Neuronal stem cell (in vitro differentiated cells): ENCODE measurements around the gene DUOXA2.

Experiments
- DNase-seq: peaks from one replicate; pipeline ENCODE4 v3.0.0-alpha.2; 2013; ENCODE audit warnings: low spot score
- H2AFZ ChIP-seq: one replicate; pipeline ENCODE4 v1.6.1; 2013; ENCODE audit warnings: mild to moderate bottlenecking, low read length, inconsistent platforms
- H2AK5ac ChIP-seq: 2 replicates; pipeline ENCODE4 v1.6.1; 2013; ENCODE audit warnings: low read depth, mild to moderate bottlenecking, inconsistent platforms, low read length, moderate library complexity, mixed read lengths
- H2BK120ac ChIP-seq: 2 replicates; pipeline ENCODE4 v1.6.1; 2013; ENCODE audit warnings: low read depth, mild to moderate bottlenecking, inconsistent platforms, low read length, moderate library complexity, mixed read lengths
- H2BK12ac ChIP-seq: one replicate; pipeline ENCODE4 v1.6.1; 2013; ENCODE audit warnings: low read length, inconsistent platforms
- H2BK15ac ChIP-seq: 2 replicates; pipeline ENCODE4 v1.6.1; 2013; ENCODE audit warnings: mild to moderate bottlenecking, low read length, inconsistent platforms, mixed read lengths
- H2BK5ac ChIP-seq: one replicate; pipeline ENCODE4 v1.6.1; 2013; ENCODE audit warnings: inconsistent platforms, mild to moderate bottlenecking, low read length, moderate library complexity
- H3K14ac ChIP-seq: one replicate; pipeline ENCODE4 v1.6.1; 2013; ENCODE audit warnings: low read length, inconsistent platforms
- H3K18ac ChIP-seq: 2 replicates; pipeline ENCODE4 v1.6.1; 2013; ENCODE audit warnings: low read length, inconsistent platforms
- H3K23ac ChIP-seq: 2 replicates; pipeline ENCODE4 v1.6.1; 2013; ENCODE audit warnings: low read depth, mild to moderate bottlenecking, mixed read lengths, low read length, inconsistent platforms; ENCODE audit not compliant: poor library complexity
- H3K27ac ChIP-seq: replicated peaks from 3 replicates; pipeline ENCODE4 v1.5.1; 2013; ENCODE audit warnings: low read length, inconsistent platforms
- H3K27me3 ChIP-seq, 3 experiments: 2 replicates each; pipeline ENCODE4 v1.6.1; 2013; ENCODE audit warnings: low read length in 3 of 3, mild to moderate bottlenecking in 2 of 3, inconsistent platforms in 1 of 3, low read depth in 1 of 3, mixed read lengths in 1 of 3, moderate library complexity in 1 of 3; ENCODE audit not compliant: control insufficient read depth in 3 of 3, insufficient read depth in 3 of 3
- H3K36me3 ChIP-seq, 2 donors: replicated peaks in 1 of 2; 2 replicates each; pipeline ENCODE4 v1.6.1; 2013; ENCODE audit warnings: low read length in 2 of 2; ENCODE audit not compliant: control insufficient read depth in 2 of 2, insufficient read depth in 2 of 2
- H3K4ac ChIP-seq: 2 replicates; pipeline ENCODE4 v1.6.1; 2013; ENCODE audit warnings: inconsistent platforms, mild to moderate bottlenecking, low read length, moderate library complexity
- H3K4me1 ChIP-seq, 2 donors: 1 replicate in 1 of 2; 2 replicates in 1 of 2; pipeline ENCODE4 v1.6.1; 2013; ENCODE audit warnings: low read length in 2 of 2, low read depth in 1 of 2; ENCODE audit not compliant: control insufficient read depth in 2 of 2, insufficient read depth in 1 of 2
- H3K4me2 ChIP-seq: one replicate; pipeline ENCODE4 v1.6.1; 2013; ENCODE audit warnings: mild to moderate bottlenecking, low read length, inconsistent platforms; ENCODE audit not compliant: insufficient read depth, poor library complexity, severe bottlenecking
- H3K4me3 ChIP-seq, 2 donors: 2 replicates each; pipeline ENCODE4 v1.5.1; 2013; ENCODE audit warnings: low read length in 2 of 2, mild to moderate bottlenecking in 2 of 2, inconsistent platforms in 1 of 2, moderate library complexity in 1 of 2
- H3K79me1 ChIP-seq: one replicate; pipeline ENCODE4 v1.6.1; 2013; ENCODE audit warnings: low read depth, mild to moderate bottlenecking, inconsistent platforms, low read length, moderate library complexity
- H3K9ac ChIP-seq: one replicate; pipeline ENCODE4 v1.6.1; 2013; ENCODE audit warnings: mild to moderate bottlenecking, low read depth, low read length, inconsistent platforms; ENCODE audit not compliant: poor library complexity
- H3K9me3 ChIP-seq, 2 donors: replicated peaks in 1 of 2; 2 replicates each; pipeline versions ENCODE3 to v1.6.1; 2013; ENCODE audit warnings: low read length in 2 of 2, mild to moderate bottlenecking in 2 of 2, inconsistent platforms in 1 of 2, low read depth in 1 of 2, mixed read lengths in 1 of 2, moderate library complexity in 1 of 2; ENCODE audit not compliant: control insufficient read depth in 2 of 2, insufficient read depth in 1 of 2
- H4K8ac ChIP-seq: one replicate; pipeline ENCODE4 v1.6.1; 2013; ENCODE audit warnings: low read depth, mild to moderate bottlenecking, inconsistent platforms, low read length, moderate library complexity
- H4K91ac ChIP-seq: one replicate; pipeline ENCODE4 v1.6.1; 2013; ENCODE audit warnings: low read length, low read depth, mild to moderate bottlenecking, inconsistent platforms; ENCODE audit not compliant: poor library complexity
- WGBS, 2 donors: extraction: QIAGEN DNeasy Blood & Tissue Kit; methylation state at CpG; one replicate each; pipeline ENCODE4 v1.1.7; 2013; ENCODE audit warnings: missing lambda C conversion rate in 2 of 2, mixed read lengths in 1 of 2; ENCODE audit not compliant: insufficient read length in 2 of 2, insufficient replicate concordance in 1 of 2; ENCODE audit errors: extremely low coverage in 2 of 2; 5-methylcytosine and 5-hydroxymethylcytosine counted together

Gene DUOXA2

DNA sequence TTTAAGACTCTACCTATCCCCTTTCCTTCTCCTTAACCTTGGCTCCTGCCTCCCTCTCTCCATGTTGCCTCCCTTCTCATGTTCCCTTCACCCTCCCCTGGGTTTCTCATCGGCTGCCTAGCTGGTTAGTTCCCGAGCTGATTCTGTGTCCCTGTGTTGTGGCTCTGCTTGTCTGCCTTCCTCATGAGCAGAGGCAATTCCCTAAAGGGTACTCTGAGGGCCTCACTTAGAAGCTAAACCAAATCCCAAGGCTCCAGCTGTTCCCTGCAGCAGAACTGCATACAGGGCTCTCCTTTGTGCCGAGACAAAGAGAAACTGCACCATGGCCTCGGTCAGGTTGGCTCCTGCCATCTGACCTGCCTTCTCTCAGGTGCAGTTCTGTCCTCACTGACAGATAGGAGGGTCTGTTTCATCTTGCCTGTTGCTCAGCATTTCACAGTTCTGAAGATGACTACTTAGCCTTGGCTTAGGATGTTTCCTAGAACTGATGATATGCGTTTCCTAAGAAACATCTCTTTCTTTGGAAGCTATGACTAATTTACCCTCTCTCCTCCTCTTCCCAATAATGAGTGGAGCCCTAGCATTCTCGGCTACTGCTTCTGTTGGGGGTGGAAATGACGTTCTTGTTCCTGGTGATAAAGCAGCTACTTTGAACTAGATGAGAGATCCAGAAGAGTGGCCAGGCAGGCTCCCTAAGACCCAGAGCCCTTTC lies 42.8 kb downstream of the DUOXA2 start:
- H3K36me3 ChIP-seq = no peaks in the 10 kb centered on the region
- H3K27me3 ChIP-seq = no peaks in the 10 kb centered on the region
- H3K18ac ChIP-seq = no peak overlapping the region
- H2BK12ac ChIP-seq = no peak overlapping the region
- H3K79me1 ChIP-seq = peaks cover 3% of the 10 kb centered on the region
- no peak overlapping the region for H2AFZ ChIP-seq
- no peak overlapping the region for H3K4me3 ChIP-seq
- no peak overlapping the region for H3K9ac ChIP-seq
- no peak overlapping the region for H2BK15ac ChIP-seq
- H4K91ac ChIP-seq = no peak overlapping the region
- H3K4me1 ChIP-seq = peaks cover 4 to 13% of the 10 kb centered on the region in 2 donors
- no peak overlapping the region for H3K4ac ChIP-seq
- H2BK120ac ChIP-seq = no peak overlapping the region
- no CpG with 5 or more reads among the region's 7 CpGs for WGBS, 2 donors
- no peak overlapping the region for H2AK5ac ChIP-seq
- H2BK5ac ChIP-seq = no peak overlapping the region
- H3K27ac ChIP-seq = no peak overlapping the region
- no peak overlapping the region for H4K8ac ChIP-seq
- no peak overlapping the region for H3K4me2 ChIP-seq
- no peak overlapping the region for H3K14ac ChIP-seq
- no peak for DNase-seq
- H3K9me3 ChIP-seq = no peaks in the 10 kb centered on the region
- no peak overlapping the region for H3K23ac ChIP-seq

DNA sequence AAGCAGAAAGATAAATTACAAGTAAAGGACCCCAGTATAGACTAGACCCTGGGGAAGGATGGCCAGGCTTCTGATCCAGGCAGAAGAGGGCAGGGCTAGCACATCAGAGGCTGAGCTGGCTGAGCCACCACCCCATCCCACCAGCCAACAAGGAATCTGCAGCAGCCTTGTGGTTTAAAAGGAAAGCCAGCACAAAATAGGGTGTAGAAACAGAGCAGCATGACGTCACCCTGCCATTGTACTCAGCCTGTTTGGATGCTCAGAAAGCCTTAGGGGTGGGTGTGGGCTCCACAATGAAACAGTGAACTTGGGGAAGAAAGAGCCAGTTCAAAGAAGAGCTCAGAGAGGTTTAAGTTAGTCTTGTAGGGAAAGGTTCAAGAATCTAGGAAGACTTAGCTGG lies 43.8 kb downstream of the DUOXA2 start:
- no peak overlapping the region for H4K91ac ChIP-seq
- no peaks in the 10 kb centered on the region for H3K36me3 ChIP-seq
- H3K79me1 ChIP-seq = peaks cover 3% of the 10 kb centered on the region
- H3K14ac ChIP-seq = no peak overlapping the region
- no peak overlapping the region for H3K4me2 ChIP-seq
- no peak overlapping the region for H3K4me3 ChIP-seq
- no peak overlapping the region for H3K23ac ChIP-seq
- H2BK12ac ChIP-seq = no peak overlapping the region
- WGBS, 2 donors = no CpG with 5 or more reads among the region's 1 CpG
- H3K4ac ChIP-seq = no peak overlapping the region
- no peak overlapping the region for H2BK5ac ChIP-seq
- peak overlapping the region; percentile 17 for H2AFZ ChIP-seq
- H3K4me1 ChIP-seq = peaks cover 6 to 13% of the 10 kb centered on the region in 2 donors
- H3K9me3 ChIP-seq = no peaks in the 10 kb centered on the region
- no peak overlapping the region for H3K18ac ChIP-seq
- H4K8ac ChIP-seq = no peak overlapping the region
- no peak overlapping the region for H3K27ac ChIP-seq
- no peak overlapping the region for H2BK15ac ChIP-seq
- no peaks in the 10 kb centered on the region for H3K27me3 ChIP-seq
- DNase-seq = peak; percentile 45
- no peak overlapping the region for H2BK120ac ChIP-seq
- H3K9ac ChIP-seq = no peak overlapping the region
- H2AK5ac ChIP-seq = no peak overlapping the region

DNA sequence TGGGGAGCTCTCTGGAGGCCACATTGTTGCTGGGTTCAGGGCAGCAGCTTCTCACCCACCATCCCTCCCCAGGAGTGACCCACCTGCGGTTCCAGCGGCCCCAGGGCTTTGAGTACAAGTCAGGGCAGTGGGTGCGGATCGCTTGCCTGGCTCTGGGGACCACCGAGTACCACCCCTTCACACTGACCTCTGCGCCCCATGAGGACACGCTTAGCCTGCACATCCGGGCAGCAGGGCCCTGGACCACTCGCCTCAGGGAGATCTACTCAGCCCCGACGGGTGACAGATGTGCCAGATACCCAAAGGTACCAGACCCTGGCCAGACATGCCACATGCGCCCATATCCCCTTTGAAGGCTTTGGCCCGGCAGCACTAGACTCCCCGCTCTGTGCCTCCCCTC lies 47.5 kb downstream of the DUOXA2 start:
- H3K36me3 ChIP-seq = no peaks in the 10 kb centered on the region
- no peak for DNase-seq
- no peak overlapping the region for H3K14ac ChIP-seq
- H2BK120ac ChIP-seq = no peak overlapping the region
- no peaks in the 10 kb centered on the region for H3K9me3 ChIP-seq
- no peak overlapping the region for H3K23ac ChIP-seq
- no peak overlapping the region for H3K27ac ChIP-seq
- no peak overlapping the region for H3K4me2 ChIP-seq
- H2AK5ac ChIP-seq = no peak overlapping the region
- H3K4ac ChIP-seq = no peak overlapping the region
- H4K91ac ChIP-seq = no peak overlapping the region
- H3K4me1 ChIP-seq = peaks cover 12 to 15% of the 10 kb centered on the region in 2 donors
- WGBS, 2 donors = no CpG with 5 or more reads among the region's 14 CpGs
- no peak overlapping the region for H3K9ac ChIP-seq
- no peak overlapping the region for H3K18ac ChIP-seq
- no peak overlapping the region for H2BK12ac ChIP-seq
- H3K4me3 ChIP-seq = no peak overlapping the region
- no peak overlapping the region for H4K8ac ChIP-seq
- no peak overlapping the region for H2BK15ac ChIP-seq
- no peaks in the 10 kb centered on the region for H3K27me3 ChIP-seq
- H2BK5ac ChIP-seq = no peak overlapping the region
- no peak overlapping the region for H2AFZ ChIP-seq
- peaks cover 1% of the 10 kb centered on the region for H3K79me1 ChIP-seq

DNA sequence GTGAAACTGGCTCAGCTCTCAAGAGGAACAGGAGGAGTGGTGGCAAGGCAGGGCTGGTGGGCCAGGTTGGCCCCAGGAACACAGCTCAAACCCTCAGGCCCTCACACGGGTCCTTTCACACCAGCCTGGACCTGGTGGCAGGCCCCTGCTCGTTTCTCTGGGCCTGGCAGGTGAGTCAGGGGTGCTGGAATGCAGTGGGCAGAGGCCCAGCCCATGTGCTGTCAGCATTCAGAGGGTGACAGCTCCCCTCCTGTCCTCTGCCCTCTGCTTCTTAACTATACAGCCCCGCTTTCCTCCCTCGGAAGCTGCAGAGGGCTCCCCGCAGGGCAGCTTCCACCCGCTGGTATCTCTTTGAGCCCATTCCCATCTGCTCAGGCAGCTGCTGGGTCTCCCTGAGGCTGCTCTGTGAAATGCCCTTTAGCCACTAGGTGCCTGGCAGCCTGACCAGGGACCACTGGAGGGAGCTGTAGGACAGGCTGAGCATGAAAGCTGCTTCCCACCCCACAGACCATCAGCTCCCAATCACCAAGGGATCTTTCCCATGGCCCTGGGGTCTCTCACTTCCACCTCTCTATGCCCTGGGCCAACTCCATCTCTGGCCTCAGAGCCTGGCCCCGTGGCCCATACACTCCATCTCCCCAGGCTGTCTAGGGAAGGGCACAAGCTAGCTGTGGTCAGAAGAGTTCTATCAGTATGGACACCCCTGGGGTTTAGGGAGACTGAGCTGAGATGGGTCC lies 48.8 kb downstream of the DUOXA2 start:
- H3K14ac ChIP-seq = no peak overlapping the region
- peak overlapping the region; percentile 8 for H2BK5ac ChIP-seq
- DNase-seq = peak; percentile 68
- no peaks in the 10 kb centered on the region for H3K9me3 ChIP-seq
- no peaks in the 10 kb centered on the region for H3K27me3 ChIP-seq
- H2BK120ac ChIP-seq = no peak overlapping the region
- no peak overlapping the region for H4K91ac ChIP-seq
- peak overlapping the region; percentile 61 for H3K9ac ChIP-seq
- peaks cover 0 to 3% of the 10 kb centered on the region in 2 donors for H3K36me3 ChIP-seq
- peak overlapping the region; percentile 18 for H3K23ac ChIP-seq
- no peak overlapping the region for H3K18ac ChIP-seq
- H3K27ac ChIP-seq = no peak overlapping the region
- no peak overlapping the region for H2BK15ac ChIP-seq
- no peak overlapping the region for H3K4ac ChIP-seq
- H3K4me2 ChIP-seq = no peak overlapping the region
- peaks cover 1% of the 10 kb centered on the region for H3K79me1 ChIP-seq
- H3K4me1 ChIP-seq = peaks cover 5 to 14% of the 10 kb centered on the region in 2 donors
- no peak overlapping the region for H4K8ac ChIP-seq
- WGBS, 2 donors = no CpG with 5 or more reads among the region's 7 CpGs
- H2AFZ ChIP-seq = no peak overlapping the region
- peak overlapping the region; percentile 27 for H2AK5ac ChIP-seq
- H2BK12ac ChIP-seq = peak overlapping the region; percentile 43
- no peak overlapping the region for H3K4me3 ChIP-seq
